GM19455 (cell line): ENCODE results near the gene EBP.

Source experiments
- ATAC-seq: cut with Tn5 transposase; IDR thresholded peaks from one replicate; pipeline ENCODE4 v1.9.1; 2021; ENCODE audit not compliant: unreplicated experiment

EBP gene

DNA sequence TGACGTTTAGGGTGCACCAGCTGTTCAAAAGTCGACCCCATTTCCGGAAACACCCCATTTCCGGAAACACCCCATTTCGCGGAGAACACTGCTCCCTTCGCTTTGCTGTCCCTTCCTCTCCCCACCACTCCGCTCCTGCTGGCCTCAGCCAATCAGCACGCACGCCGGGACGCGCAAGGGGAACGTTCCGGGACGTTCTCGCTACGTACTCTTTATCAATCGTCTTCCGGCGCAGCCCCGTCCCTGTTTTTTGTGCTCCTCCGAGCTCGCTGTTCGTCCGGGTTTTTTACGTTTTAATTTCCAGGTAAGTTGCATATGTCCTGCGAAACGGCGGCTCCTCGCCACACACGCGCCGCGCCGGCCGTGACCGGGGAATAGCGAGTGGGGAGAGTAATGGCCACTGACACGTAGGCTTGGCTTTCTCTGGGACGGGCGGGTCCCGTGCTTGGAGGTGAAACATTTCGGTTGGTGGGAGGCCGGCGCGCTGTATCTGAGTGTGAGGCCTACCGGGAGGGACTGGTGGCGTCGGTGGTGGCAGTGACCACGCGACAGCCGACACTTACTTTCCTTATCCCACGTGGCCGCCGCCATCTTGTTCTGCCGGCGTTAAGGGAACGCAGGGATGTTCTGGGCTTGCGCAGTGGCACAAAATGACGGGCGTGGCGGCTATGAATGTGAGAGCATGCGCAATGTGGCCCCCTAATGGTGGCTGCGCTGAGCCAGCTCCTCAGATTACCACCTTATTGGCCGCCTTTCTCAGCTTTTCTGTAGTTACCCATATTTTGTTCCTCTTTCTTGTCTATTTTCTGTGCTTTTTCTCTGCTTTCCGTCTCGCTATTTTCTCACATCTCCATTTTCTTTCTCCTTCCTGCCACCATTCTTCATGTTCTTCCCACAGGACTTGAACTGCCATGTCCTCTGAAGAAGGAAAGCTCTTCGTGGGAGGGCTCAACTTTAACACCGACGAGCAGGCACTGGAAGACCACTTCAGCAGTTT, 53.0 kb downstream of the EBP start, which contains the start of gene RBM3:
Gene RBM3, plus strand, starts transcription at position 215 of the 997 bp plus-strand sequence. Its CDS starts 697 bp downstream, at position 912.
- peak; percentile 82 for ATAC-seq

DNA sequence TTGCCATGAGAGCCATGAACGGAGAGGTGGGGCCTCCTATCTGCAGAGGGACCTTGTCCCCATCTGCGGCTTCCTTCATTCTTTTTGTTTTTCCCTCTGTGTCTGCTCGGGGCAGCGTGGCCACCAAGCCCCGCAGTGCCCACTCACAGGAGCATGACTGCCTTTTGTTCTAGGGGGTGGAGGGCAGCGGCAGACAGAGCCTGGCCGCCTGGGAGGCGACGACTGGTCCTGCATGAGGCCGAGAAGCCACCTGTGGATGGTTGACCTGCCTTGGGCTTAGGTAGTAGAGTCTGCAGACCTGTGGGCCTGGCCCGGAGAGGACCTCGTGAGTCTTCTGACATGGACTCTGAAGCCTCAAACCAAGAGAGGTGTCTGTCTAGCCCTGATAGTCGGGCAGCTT, 54.0 kb downstream of the EBP start:
- ATAC-seq: no peak

DNA sequence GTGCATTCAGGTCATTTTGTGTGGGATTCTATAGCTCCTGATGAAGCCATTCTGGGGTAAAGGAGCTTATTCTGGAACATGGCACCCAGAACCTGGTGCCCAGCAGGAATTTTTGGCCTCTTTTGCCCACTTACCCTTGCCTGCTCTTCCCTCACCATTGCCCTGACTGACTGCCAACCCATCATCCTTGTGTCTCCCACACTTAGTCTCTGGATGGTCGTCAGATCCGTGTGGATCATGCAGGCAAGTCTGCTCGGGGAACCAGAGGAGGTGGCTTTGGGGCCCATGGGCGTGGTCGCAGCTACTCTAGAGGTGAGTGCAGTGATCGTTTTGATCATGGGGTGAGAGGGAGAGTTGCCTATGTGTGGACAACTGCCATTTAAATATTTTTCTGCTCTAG, 54.5 kb downstream of the EBP start:
- ATAC-seq: no peak
